ENCODE measurements around the gene SPACA7.
"Not testable (repeated sequence)": the region's sequence is repeated elsewhere in the genome, so short reads cannot be mapped to it uniquely, and the experiment has no call there.

Gene SPACA7

GRCh38 chr13:112416647-112417046 lies 40.5 kb downstream of the SPACA7 start:
- DNase-seq (ENCODE audit: low read depth in 3 of 3, low spot score in 1 of 3): no peak

- no peak for DNase-seq (ENCODE audit: low read depth in 3 of 3, low spot score in 1 of 3)
Measured at GRCh38 chr13:112417079-112417478, 40.9 kb downstream of the SPACA7 start.

DNA sequence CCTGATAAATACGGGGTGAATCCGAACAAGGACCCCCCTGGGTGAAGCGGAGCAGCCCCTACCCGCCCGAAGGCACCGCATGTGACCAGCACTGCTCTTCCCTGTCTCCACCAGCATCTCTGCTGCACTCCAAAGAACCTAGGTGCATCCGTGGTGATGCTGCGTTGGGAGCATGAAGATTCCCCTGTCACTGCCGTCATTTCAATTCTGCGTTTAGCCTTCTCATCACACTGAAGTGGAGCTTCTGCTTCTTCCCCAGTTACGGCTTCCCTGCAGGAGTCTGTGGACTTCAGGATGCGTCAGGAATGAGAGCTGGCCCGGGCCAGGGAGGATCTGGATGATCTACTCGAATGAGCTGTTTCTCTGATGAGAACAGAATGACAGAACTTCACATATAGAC lies 47.9 kb downstream of the SPACA7 start:
- no peak for DNase-seq (ENCODE audit: low read depth in 3 of 3, low spot score in 1 of 3)

GRCh38 chr13:112428704-112429103 lies 52.5 kb downstream of the SPACA7 start:
- no peak for DNase-seq (ENCODE audit: low read depth in 3 of 3, low spot score in 1 of 3)

GRCh38 chr13:112431734-112432133 lies 55.6 kb downstream of the SPACA7 start:
- no peak for DNase-seq (ENCODE audit: low read depth in 3 of 3, low spot score in 1 of 3)

DNA sequence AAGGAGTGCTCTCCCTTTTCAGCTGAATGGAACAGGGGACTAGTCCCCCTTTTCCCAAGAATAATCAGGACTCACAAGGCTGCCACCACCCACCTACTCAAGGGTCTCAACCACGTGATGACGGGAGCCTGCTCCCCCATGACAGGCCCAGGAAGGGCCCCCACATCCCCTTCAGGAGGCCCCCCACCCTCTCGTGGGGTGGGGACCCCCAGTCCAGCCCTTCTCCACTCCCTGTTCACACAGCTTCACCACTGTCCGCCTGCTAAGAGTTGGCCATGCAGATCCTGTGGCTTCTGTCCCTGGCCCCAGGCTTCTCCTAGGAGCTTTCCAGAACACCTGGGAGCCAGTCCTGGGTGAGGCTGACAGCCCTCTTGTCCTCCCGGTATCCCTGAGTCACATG lies 56.6 kb downstream of the SPACA7 start:
- DNase-seq (ENCODE audit: low read depth in 3 of 3, low spot score in 1 of 3): not testable (repeated sequence)

DNA sequence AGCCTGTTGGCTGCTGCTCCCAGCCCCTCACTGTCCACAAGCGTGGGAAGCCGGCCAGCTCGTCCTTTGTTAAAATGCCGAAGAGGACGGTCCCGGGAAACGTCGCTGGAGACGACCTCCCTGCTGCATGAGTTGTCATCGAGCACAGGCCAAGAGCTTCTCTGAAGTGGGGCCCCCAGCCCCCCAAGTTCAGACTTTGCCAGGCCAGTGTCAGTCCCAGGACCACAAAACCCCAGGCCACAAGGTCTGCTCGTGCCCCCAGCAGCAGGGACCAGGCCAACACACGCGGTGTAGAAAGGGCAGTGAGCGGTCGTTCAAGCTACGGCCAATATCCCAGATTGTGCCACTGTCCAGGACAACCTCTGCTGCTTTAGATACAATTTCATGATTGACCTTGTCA lies 57.4 kb downstream of the SPACA7 start:
- DNase-seq (ENCODE audit: low read depth in 3 of 3, low spot score in 1 of 3): not testable (repeated sequence)

DNA sequence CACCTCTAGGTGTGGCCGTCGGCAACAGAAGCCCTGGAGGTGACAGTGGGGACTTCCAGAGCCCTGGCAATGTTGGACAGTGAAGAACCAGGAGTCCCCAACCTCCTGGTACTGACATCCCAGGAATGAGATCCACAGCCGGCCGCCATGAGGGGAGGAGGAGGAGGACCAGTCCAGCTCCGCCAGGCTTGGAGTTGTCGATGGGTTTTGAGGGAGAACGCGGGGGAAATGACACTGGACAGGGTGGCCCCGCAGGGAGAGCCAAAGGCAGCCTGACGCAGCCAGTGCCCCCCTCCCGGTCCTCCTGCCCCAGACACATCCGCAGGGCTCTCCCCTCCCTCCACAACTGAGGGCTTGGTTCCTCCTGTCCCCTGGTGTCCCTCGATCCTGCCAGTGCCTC lies 57.9 kb downstream of the SPACA7 start:
- no peak for DNase-seq (ENCODE audit: low read depth in 3 of 3, low spot score in 1 of 3)

- no peak for DNase-seq (ENCODE audit: low read depth in 3 of 3, low spot score in 1 of 3)
Measured at GRCh38 chr13:112434937-112435523, 58.9 kb downstream of the SPACA7 start.

GRCh38 chr13:112435973-112436372 lies 59.8 kb downstream of the SPACA7 start:
- DNase-seq (ENCODE audit: low read depth in 3 of 3, low spot score in 1 of 3): no peak

- no peak for DNase-seq (ENCODE audit: low read depth in 3 of 3, low spot score in 1 of 3)
Measured at GRCh38 chr13:112438094-112438493, 61.9 kb downstream of the SPACA7 start.

- no peak for DNase-seq (ENCODE audit: low read depth in 3 of 3, low spot score in 1 of 3)
Measured at GRCh38 chr13:112438515-112438914, 62.4 kb downstream of the SPACA7 start.

DNA sequence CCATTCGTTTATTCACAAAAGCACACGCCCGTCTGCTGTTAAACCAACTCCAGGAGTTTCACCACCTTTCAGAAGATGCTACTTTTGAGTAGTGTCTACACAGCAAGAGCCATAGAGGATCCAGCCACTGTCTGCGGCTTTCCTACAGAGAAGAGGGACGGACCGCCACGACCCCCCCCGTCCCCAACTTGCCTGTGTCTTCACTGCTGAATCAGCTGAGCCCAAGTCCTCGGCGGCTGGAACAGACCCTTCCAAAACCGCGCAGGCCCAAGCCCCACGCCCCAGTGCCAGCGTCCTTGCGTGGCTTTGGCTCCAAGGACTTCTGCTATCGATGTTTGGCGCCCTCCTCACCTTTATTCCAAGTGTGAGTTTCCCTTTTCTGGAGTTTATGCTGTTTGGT lies 65.1 kb downstream of the SPACA7 start:
- no peak for DNase-seq (ENCODE audit: low read depth in 3 of 3, low spot score in 1 of 3)

GRCh38 chr13:112441779-112442310 lies 65.7 kb downstream of the SPACA7 start:
- no peak for DNase-seq (ENCODE audit: low read depth in 3 of 3, low spot score in 1 of 3)

- DNase-seq (ENCODE audit: low read depth in 3 of 3, low spot score in 1 of 3): no peak
Measured at GRCh38 chr13:112442483-112443090, 66.4 kb downstream of the SPACA7 start.

DNA sequence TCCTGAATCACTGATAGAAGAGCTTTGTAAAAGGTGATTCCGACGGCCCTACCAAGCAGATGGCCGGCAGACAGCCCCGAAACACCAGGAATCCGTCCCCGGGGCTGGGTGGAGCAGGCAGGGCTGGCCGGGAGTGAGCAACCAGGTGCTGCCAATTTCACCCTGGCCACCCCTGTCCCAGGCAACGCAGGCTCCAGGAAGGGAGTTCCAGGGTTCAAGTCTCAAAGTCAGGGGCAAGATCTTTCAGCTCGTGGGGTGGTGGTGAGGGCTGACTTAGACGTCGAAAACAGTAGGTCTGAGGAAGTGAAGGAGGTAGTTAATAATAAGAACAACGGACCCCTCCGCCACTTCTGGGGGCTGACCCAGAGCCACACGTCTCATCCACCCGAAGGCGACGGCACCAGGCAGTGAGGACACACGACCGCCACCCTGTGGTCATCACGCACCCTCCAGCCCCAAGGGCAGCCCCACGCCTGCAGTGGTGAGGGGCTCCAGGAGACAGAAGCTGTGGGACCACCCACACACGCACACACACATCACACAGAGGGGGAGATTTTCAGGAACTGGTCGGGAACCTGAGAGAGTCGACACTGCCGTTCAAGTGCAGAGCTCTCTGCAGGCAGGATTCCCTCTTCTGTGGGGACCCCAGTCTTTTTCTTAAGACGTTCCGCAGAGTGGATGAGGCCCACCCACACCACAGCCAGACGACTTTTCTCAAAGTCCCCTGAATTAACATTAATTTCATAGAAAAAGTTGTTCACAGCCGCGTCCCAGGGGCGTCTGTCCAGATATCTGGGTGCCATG lies 67.2 kb downstream of the SPACA7 start:
- no peak for DNase-seq (ENCODE audit: low read depth in 3 of 3, low spot score in 1 of 3)

DNA sequence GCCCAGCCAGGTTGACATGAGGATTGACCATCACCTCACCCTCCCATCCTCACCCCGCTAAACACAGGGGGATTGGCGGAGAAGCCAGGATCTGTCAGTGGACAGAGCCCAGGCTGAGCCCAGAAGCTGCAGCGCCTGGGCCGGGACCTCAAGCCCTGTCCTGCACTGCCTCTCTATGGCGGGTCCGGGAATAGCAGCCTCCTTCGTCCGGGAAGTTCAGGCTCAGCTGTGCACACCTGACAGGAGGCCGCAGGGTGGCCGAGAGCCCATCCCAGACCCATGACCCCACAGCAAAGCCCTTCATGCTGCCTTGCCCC lies 67.8 kb downstream of the SPACA7 start:
- DNase-seq (ENCODE audit: low read depth in 3 of 3, low spot score in 1 of 3): peak in 1 of 3 donors; percentile 18

- no peak for DNase-seq (ENCODE audit: low read depth in 3 of 3, low spot score in 1 of 3)
Measured at GRCh38 chr13:112444416-112445399, 68.6 kb downstream of the SPACA7 start.

DNA sequence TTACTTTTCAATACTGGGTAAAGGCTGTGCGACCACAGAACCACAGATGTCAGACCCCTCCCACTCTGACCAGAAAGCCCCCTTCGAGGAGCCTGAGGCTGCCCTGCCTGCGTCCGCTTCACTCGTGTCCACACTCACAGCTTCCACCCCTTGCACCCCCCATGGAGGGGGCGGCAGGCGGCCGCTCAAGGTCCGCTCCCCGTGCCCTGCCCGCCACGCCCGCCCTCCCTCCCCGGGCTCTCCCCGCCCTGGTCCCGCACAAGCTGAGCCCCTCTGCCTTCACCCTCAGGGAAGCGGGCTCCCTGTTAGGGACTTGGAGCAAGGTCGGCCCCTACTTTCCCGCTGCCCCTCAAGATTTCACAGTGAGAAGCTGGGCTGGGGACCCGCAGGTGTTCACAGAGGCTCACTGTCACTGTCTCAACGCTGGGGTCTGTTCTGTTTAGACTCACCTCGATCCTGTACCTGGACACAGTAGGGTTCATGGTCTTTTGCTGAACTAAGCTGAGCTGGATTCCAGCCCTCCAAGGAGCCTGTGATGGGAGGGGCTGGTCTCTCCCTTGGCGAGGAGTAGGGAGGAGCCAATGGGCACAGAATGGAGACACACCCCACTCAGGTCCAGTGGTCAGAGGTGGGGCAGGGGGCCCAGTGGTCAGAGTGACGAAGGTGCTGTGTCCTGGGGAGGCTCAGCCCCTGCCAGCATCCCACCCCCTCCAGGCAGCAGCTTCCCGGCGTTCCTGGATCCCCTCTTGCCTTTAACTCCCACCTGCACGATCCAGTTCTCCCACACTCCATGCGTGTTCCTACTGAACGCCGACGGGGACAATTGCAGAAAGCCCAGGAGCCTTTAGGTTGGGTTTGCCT lies 69.5 kb downstream of the SPACA7 start:
- DNase-seq (ENCODE audit: low read depth in 3 of 3, low spot score in 1 of 3): no peak

- no peak for DNase-seq (ENCODE audit: low read depth in 3 of 3, low spot score in 1 of 3)
Measured at GRCh38 chr13:112446347-112446861, 70.2 kb downstream of the SPACA7 start.

All from stimulated activated CD4-positive, alpha-beta T cell treated with anti-CD3 and anti-CD28 coated beads, TNF-alpha, amount 100 ng/mL, for 1 hour (primary cell).